Ecto neural progenitor cell (in vitro differentiated cells): ENCODE measurements around the gene ZNF223.

ENCODE experiments used
- DNase-seq: peaks from one replicate; pipeline ENCODE4 v3.0.0-alpha.2; 2018; ENCODE audit warnings: low spot score

ZNF223 gene

GRCh38 chr19:44071824-44072542 lies 20.1 kb downstream of the ZNF223 start, which contains the start of gene ZNF284:
Gene ZNF284, plus strand, starts transcription at chr19:44072159. Its CDS starts 4,231 bp downstream, at chr19:44076390.
- peak; percentile 89 for DNase-seq

DNA sequence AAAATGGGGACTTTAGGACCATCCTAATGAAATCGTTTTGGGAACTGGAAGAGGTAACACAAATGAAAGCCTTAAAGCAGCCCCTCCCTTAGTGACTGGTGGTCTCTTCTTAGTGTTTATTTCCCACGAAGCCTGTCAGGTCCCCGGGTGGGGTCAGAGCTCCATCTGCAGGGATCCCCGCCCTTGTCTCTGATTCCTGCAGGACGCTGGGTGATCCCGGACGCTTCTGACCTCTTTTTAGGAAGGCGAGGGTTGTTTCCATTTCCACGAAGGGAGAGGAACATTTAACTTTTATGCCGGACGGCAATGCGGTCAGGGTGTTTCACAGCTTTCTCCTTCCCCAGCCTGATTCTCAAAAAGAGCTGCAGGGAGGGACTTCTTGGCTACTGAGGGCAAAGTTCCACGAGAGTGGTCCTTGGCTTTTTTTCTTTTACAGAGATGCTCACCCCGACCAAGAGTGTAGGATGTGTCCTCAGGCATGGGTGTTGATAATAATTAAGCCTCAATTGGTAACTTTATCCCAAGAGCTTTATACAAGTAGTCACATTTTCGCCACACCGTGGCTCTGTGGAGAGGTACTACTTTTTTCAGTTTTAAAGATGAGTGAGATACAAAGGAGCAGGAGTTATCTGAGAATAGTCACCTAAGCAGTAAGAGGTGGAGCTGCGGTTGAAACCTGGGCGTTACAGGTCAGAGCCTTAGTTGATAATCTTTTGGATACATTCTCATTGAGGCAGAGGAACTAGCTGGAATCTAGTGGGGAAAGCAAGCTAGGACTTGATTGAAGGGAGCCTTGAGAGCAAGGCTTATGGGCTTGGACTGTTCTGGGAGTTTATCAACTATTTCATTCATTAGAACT lies 20.9 kb downstream of the ZNF223 start:
- no peak for DNase-seq

- no peak for DNase-seq
These were observed 24.5 kb downstream of the ZNF223 start for GRCh38 chr19:44076325-44076724.

DNA sequence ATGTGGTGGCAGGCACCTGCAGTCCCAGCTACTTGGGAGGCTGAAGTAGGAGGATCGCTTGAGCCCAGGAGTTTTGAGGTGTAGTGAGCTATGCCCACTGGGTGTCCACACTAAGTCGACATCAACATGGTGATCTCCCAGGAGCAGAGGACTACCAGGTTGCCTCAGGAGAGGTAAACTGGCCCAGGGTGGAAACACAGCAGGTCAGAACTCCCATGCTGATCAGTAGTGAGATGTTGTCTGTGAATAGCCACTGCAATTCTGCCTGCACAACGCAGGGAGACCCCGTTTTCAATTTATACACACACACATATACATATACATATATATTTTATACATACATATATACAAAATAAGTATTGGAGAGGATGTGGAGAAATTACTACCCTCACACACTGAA lies 40.3 kb downstream of the ZNF223 start:
- no peak for DNase-seq

GRCh38 chr19:44093931-44094765 lies 42.3 kb downstream of the ZNF223 start, which contains the start of gene ZNF224:
Gene ZNF224, plus strand, starts transcription at chr19:44094361. Its CDS starts 3,513 bp downstream, at chr19:44097874.
- peak; percentile 92 for DNase-seq

DNA sequence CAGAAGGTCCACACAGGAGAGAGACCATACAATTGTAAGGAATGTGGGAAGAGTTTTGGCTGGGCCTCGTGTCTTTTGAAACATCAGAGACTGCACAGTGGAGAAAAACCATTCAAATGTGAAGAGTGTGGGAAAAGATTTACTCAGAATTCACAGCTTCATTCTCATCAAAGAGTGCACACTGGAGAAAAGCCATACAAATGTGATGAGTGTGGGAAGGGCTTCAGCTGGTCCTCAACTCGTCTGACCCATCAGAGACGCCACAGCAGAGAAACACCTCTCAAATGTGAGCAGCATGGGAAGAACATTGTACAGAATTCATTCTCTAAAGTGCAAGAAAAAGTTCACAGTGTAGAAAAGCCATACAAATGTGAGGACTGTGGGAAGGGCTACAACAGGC lies 55.9 kb downstream of the ZNF223 start:
- DNase-seq: no peak

- no peak for DNase-seq
These were observed 57.6 kb downstream of the ZNF223 start for GRCh38 chr19:44109458-44109857.

GRCh38 chr19:44111910-44112463 lies 60.2 kb downstream of the ZNF223 start:
- peak; percentile 82 for DNase-seq

DNA sequence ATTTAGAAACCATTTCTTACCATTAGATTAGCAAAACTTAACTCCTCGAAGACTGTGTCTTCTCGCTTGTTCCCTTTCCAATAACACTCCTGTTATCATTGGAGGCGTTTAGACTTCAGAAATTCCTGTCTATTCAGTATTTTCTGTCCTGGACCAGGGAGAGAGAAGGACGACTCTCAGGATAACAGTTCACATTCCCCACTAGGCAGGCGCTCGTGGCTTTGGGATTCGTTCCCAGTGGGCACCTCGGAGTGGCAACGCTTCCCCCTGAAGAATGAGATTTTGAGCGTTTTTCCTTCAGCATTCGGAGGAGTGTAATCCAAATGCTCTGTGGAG lies 60.9 kb downstream of the ZNF223 start:
- no peak for DNase-seq

DNA sequence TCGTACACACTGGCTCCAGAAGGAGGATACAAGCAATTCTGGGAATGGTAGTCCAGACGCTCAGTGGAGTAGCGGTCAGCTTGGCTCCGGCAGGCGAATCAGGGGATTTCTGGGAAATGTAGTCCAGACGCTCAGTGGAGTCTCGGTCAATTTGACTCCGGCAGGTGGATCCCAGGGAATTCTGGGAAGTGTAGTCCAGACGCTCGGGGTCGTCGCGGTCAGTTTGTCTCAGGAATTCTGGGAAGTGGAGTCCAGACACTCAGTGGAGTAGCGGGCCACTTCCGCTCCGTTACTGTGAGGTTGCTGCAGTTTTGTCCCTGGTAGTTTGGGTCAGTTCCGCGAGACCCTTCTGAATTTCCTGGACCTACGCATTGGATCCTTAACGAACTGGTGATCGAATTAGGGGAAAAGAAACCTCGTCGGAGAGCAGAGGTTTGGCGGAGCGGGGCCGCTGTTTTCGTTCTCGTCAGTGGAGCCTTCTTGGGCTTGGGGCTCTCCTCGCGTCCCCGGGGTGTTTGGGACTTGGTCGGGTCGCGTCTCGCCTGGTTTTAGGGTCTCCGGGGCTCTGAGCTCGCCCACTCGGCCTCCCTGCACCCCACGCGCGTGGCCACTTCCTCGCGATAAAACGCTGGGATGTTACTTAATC lies 61.4 kb downstream of the ZNF223 start, which contains the start of gene ZNF225:
ZNF225 (plus strand) TSS at position 262 of the 646 bp plus-strand sequence. CDS start 2,429 bp downstream, outside the sequence.
- peak; percentile 96 for DNase-seq

- peak; percentile 49 for DNase-seq
These were observed 62.1 kb downstream of the ZNF223 start for GRCh38 chr19:44113784-44114390.
